CD4-positive, alpha-beta T cell treated with Interleukin-4 for 1 hour (primary cell): ENCODE results near the gene SUN1.
"Not testable (repeated sequence)": the region's sequence is repeated elsewhere in the genome, so short reads cannot be mapped to it uniquely, and the experiment has no call there.

Experiments
- DNase-seq, 2 donors: peaks; one replicate each; pipeline ENCODE4 v3.0.0-alpha.2; 2020 to 2022

The SUN1 gene

GRCh38 chr7:832167-832967, at the start of gene SUN1:
Gene SUN1, plus strand, starts transcription at chr7:832476. Its CDS starts 49 bp downstream, at chr7:832525.
- DNase-seq, result peak; percentile 73 to 77

- DNase-seq, result no peak
These were observed 49.4 kb upstream of the SUN1 start for GRCh38 chr7:782718-783449.

GRCh38 chr7:783556-784490, 48.5 kb upstream of the SUN1 start:
- no peak for DNase-seq

- DNase-seq, result no peak
These were observed 47.3 kb upstream of the SUN1 start for GRCh38 chr7:784971-785370.

GRCh38 chr7:785416-785815, 46.9 kb upstream of the SUN1 start:
- no peak for DNase-seq

GRCh38 chr7:786472-787255, 45.6 kb upstream of the SUN1 start:
- DNase-seq, result peak; percentile 68

GRCh38 chr7:787332-788240, 44.7 kb upstream of the SUN1 start:
- DNase-seq, result no peak

GRCh38 chr7:791519-791918, 40.8 kb upstream of the SUN1 start:
- no peak for DNase-seq

GRCh38 chr7:794207-794606, 38.1 kb upstream of the SUN1 start:
- DNase-seq, result no peak

GRCh38 chr7:794671-795329, 37.5 kb upstream of the SUN1 start:
- DNase-seq, result no peak

- not testable (repeated sequence) for DNase-seq
These were observed 35.7 kb upstream of the SUN1 start for GRCh38 chr7:796434-797169.

GRCh38 chr7:798921-799470, 33.3 kb upstream of the SUN1 start:
- no peak for DNase-seq

GRCh38 chr7:800692-801091, 31.6 kb upstream of the SUN1 start:
- DNase-seq, result no peak

- DNase-seq, result not testable (repeated sequence)
These were observed 30.9 kb upstream of the SUN1 start for GRCh38 chr7:801351-801750.

GRCh38 chr7:801940-802381, 30.3 kb upstream of the SUN1 start:
- DNase-seq, result no peak

GRCh38 chr7:802500-803242, 29.6 kb upstream of the SUN1 start:
- no peak for DNase-seq

GRCh38 chr7:803243-803635, 29.0 kb upstream of the SUN1 start:
- no peak for DNase-seq

GRCh38 chr7:803796-804195, 28.5 kb upstream of the SUN1 start:
- not testable (repeated sequence) for DNase-seq

- DNase-seq, result no peak
These were observed 27.0 kb upstream of the SUN1 start for GRCh38 chr7:805261-805660.
